Measurements from ENCODE around the gene MYO5B.

- no peak for TF ChIP-seq CTCF (IDR thresholded peaks at IDR 0.05; ENCODE audit: low read depth, low read length, missing input control)
- TF ChIP-seq YY1 (IDR thresholded peaks at IDR 0.05): no peak
- no peak for TF ChIP-seq GABPA (IDR thresholded peaks at IDR 0.05 in 1 of 2, conservative IDR thresholded peaks at IDR 0.05 in 1 of 2)
- no peak for TF ChIP-seq RAD21 (IDR thresholded peaks at IDR 0.05)
- TF ChIP-seq EGR1 (IDR thresholded peaks at IDR 0.05; ENCODE audit: low read depth in 2 of 2): no peak
Measured at GRCh38 chr18:50071397-50071796, 123.5 kb downstream of the MYO5B start.

Measured in liver (tissue), 3 donors.